Measurements from ENCODE around the gene SMIM7.

DNA sequence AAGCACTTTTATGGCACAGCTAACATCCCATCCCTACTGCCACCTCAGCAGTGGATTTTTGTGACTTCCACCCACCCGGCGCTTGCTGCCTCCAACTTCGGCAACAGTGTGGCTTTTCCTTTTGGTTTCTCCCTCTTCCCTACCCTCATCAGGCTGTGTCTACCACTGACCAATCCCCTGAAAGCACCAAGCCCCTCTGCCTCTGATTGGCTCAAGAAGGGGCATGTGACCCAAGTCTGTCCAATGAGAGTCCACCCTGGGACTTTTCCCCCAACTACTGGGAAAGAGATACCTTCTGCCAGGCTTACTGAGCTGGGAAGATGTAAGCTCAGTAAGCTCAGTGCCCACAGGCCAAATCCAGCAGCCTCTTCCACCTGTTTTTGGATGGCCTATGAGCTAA is 5.8 kb downstream of the SMIM7 start:
- TF ChIP-seq EZH2 (IDR thresholded peaks at IDR 0.05) (no peak), POLR2AphosphoS5 (IDR thresholded peaks at IDR 0.05; ENCODE audit: borderline replicate concordance, low read depth, low read length) (no peak)

Data from SK-N-MC (cell line).